Measurements from ENCODE around the gene ABCB8. TPM values are rescaled to one million over a fixed set of nuclear protein-coding genes. Genes with fewer than 3 reads are reported as not detected.

ABCB8 gene
- total and polyA plus RNA-seq, 9 of the 15 experiments (the other 6 are each of a cell fraction or from before 2014, with no cell fraction given) = 7.6 to 106 (median 36.3) TPM

DNA sequence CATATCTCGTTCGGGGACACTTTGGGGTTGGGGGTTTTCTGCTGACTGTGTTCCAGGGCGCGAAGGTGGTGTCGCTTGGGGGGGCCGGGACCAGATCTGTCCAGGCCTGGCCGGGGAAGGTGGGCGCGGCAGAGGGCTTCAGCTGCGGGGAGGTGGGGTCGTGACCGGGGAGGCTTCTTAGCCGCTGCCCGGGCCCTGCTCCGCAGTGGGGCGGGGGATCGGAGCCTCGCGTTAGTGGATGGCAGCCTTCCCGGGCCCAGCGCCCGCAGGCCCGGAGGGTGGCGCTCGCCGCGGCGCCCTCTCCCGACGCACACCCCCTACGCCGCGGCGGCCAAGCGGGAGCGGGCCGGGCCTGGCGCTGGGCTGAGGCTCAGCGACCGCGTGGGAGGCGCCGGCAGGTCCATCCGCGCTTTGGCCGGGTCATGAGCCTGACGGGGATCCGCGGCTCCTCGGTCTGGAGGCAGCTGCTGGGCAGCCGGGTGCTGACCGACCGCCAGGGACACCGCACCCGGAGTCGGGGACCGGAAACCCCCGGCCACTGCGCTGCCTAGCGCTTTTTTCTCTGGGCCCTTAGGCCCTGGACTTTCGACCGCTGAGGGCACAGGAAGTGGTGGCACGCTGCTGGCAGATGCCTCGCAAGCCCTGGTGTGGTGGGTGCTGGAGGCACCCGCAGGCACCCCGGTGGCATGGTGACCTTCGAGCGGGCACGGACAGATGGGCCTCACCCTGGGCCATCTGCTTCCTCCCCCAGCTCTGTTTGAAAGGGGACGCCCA is 59.2 kb downstream of the ABCB8 start (continued):
- peak; percentile 91 for TF ChIP-seq ARID4B (CRISPR knock-in tag; IDR thresholded peaks at IDR 0.05)
- TF ChIP-seq ZNF316 (IDR thresholded peaks at IDR 0.05) = peak; percentile 83
- TF ChIP-seq CREM (IDR thresholded peaks at IDR 0.05; ENCODE audit: low read depth) = peak; percentile 77
- no peak for TF ChIP-seq GABPB2 (CRISPR knock-in tag; conservative IDR thresholded peaks at IDR 0.05)
- TF ChIP-seq ZFP1 (CRISPR knock-in tag; IDR thresholded peaks at IDR 0.05) = no peak
- TF ChIP-seq WHSC1 (IDR thresholded peaks at IDR 0.05; ENCODE audit: low read length) = peak; percentile 25
- 0 out of 2 replicates have a peak, but pooled peaks have one; percentile 73 for TF ChIP-seq ZC3H8 (IDR thresholded peaks at IDR 0.05)
- TF ChIP-seq OTX1 (CRISPR knock-in tag; IDR thresholded peaks at IDR 0.05) = 0 out of 2 replicates have a peak, but pooled peaks have one; percentile 40
- peak; percentile 52; the same call in 1 of the 2 replicates for TF ChIP-seq ZBTB2 (IDR thresholded peaks at IDR 0.05)
- TF ChIP-seq NFIC (IDR thresholded peaks at IDR 0.05) = no peak; the same call in none of the 2 replicates
- peak; percentile 96 for TF ChIP-seq CTCFL (IDR thresholded peaks at IDR 0.05; ENCODE audit: borderline replicate concordance, insufficient read depth, low read depth, low read length, poor library complexity, severe bottlenecking)

All from K562 (cell line).